IMR-90 (cell line): Measurements from ENCODE around the gene PAFAH1B1. TPM values are rescaled to one million over a fixed set of nuclear protein-coding genes. Genes with fewer than 3 reads are reported as not detected.
"Not testable (repeated sequence)": the region's sequence is repeated elsewhere in the genome, so short reads cannot be mapped to it uniquely, and the experiment has no call there.

ENCODE experiments used
- ATAC-seq: fragments of 200-7000 bp; cut with Tn5 transposase; 2 replicates; pipeline ENCODE4 v1.9.1; 2020; ENCODE audit warnings: low read depth, mild to moderate bottlenecking, moderate library complexity
- BruUV-seq: library from RNA; stranded (reverse); fragments of 400-500 nt; replicated peaks from 2 replicates; lab custom pipeline; 2021; lab: Mats Ljungman, UMichigan
- CTCF ChIA-PET: fragments of 300-600 bp; formaldehyde crosslinking; extraction: SDS; loops from one replicate; lab custom pipeline; 2021; ENCODE audit warnings: antibody characterized with exemption; lab: Yijun Ruan, JAX
- POLR2A ChIA-PET: fragments of 300-600 bp; sonication (Branson Sonifier 250); formaldehyde crosslinking; loops from one replicate; lab custom pipeline; 2022; ENCODE audit warnings: antibody characterized with exemption; ENCODE audit not compliant: unreplicated experiment; lab: Charles Lee
- DNase-seq: peaks from one replicate; pipeline ENCODE4 v3.0.0; 2013
- H2AFZ ChIP-seq: replicated peaks from 2 replicates; pipeline ENCODE3; 2013; ENCODE audit warnings: low read length, mild to moderate bottlenecking; ENCODE audit not compliant: poor library complexity
- H2AK5ac ChIP-seq: 2 replicates; pipeline ENCODE4 v1.6.1; 2013; ENCODE audit warnings: low read depth, low read length, inconsistent platforms
- H2AK9ac ChIP-seq: replicated peaks from 2 replicates; pipeline ENCODE3; 2013; ENCODE audit warnings: mild to moderate bottlenecking, low read depth, low read length, moderate library complexity; ENCODE audit not compliant: poor library complexity
- H2BK120ac ChIP-seq: 2 replicates; pipeline ENCODE4 v1.6.1; 2013; ENCODE audit warnings: low read depth, low read length, inconsistent platforms
- H2BK15ac ChIP-seq: 3 replicates; pipeline ENCODE4 v1.6.1; 2013; ENCODE audit warnings: low read depth, low read length, inconsistent platforms
- H2BK20ac ChIP-seq: 2 replicates; pipeline ENCODE4 v1.6.1; 2013; ENCODE audit warnings: low read depth, mild to moderate bottlenecking, inconsistent platforms, low read length, moderate library complexity
- H2BK5ac ChIP-seq: 2 replicates; pipeline ENCODE4 v1.6.1; 2013; ENCODE audit warnings: mild to moderate bottlenecking, low read depth, low read length, inconsistent platforms; ENCODE audit not compliant: poor library complexity, severe bottlenecking
- H3K14ac ChIP-seq: replicated peaks from 2 replicates; pipeline ENCODE4 v1.6.1; 2013; ENCODE audit warnings: low read depth, low read length, inconsistent platforms
- H3K18ac ChIP-seq: 2 replicates; pipeline ENCODE4 v1.6.1; 2013; ENCODE audit warnings: low read depth, low read length, control low read depth
- H3K23ac ChIP-seq: 2 replicates; pipeline ENCODE4 v1.6.1; 2013; ENCODE audit warnings: low read depth, low read length, inconsistent platforms
- H3K27ac ChIP-seq: 2 replicates; pipeline ENCODE4 v1.5.1; 2013; ENCODE audit warnings: mild to moderate bottlenecking, control low read depth, low read length; ENCODE audit not compliant: insufficient read depth
- H3K27me3 ChIP-seq: 2 replicates; pipeline ENCODE4 v1.6.1; 2013; ENCODE audit warnings: low read length; ENCODE audit not compliant: control insufficient read depth, insufficient read depth
- H3K36me3 ChIP-seq: 2 replicates; pipeline ENCODE4 v1.6.1; 2013; ENCODE audit warnings: low read length, mixed read lengths; ENCODE audit not compliant: control insufficient read depth, insufficient read depth
- H3K4ac ChIP-seq: 2 replicates; pipeline ENCODE4 v1.6.1; 2013; ENCODE audit warnings: low read depth, low read length, inconsistent platforms
- H3K4me1 ChIP-seq: 2 replicates; pipeline ENCODE4 v1.6.1; 2013; ENCODE audit warnings: low read length, mixed read lengths; ENCODE audit not compliant: control insufficient read depth, insufficient read depth
- H3K4me2 ChIP-seq: 2 replicates; pipeline ENCODE4 v1.6.1; 2013; ENCODE audit warnings: low read depth, mild to moderate bottlenecking, control low read depth, low read length, moderate library complexity
- H3K4me3 ChIP-seq: 2 replicates; pipeline ENCODE4 v1.5.1; 2013; ENCODE audit warnings: low read depth, mild to moderate bottlenecking, control low read depth, low read length, moderate library complexity; ENCODE audit not compliant: insufficient read depth
- H3K56ac ChIP-seq: 2 replicates; pipeline ENCODE4 v1.6.1; 2013; ENCODE audit warnings: low read length, inconsistent platforms; ENCODE audit not compliant: insufficient read depth; ENCODE audit errors: extremely low read depth
- H3K79me1 ChIP-seq, 2 experiments: 2 replicates each; pipeline ENCODE4 v1.6.1; 2013; ENCODE audit warnings: low read length in 2 of 2, inconsistent platforms in 1 of 2, low read depth in 1 of 2
- H3K9ac ChIP-seq: 2 replicates; pipeline ENCODE4 v1.6.1; 2013; ENCODE audit warnings: low read depth, low read length, control low read depth
- H3K9me1 ChIP-seq: 2 replicates; pipeline ENCODE4 v1.6.1; 2013; ENCODE audit warnings: low read length, inconsistent platforms; ENCODE audit not compliant: insufficient read depth
- H3K9me3 ChIP-seq: 2 replicates; pipeline ENCODE4 v1.6.1; 2013; ENCODE audit warnings: low read length; ENCODE audit not compliant: control insufficient read depth, insufficient read depth
- H4K20me1 ChIP-seq: 2 replicates; pipeline ENCODE4 v1.6.1; 2013; ENCODE audit warnings: low read length, inconsistent platforms; ENCODE audit not compliant: insufficient read depth
- H4K5ac ChIP-seq: 2 replicates; pipeline ENCODE4 v1.6.1; 2013; ENCODE audit warnings: mild to moderate bottlenecking, low read depth, low read length, control low read depth
- H4K8ac ChIP-seq, 2 experiments: 2 replicates each; pipeline ENCODE4 v1.6.1; 2013; ENCODE audit warnings: low read depth in 2 of 2, low read length in 2 of 2, control low read depth in 1 of 2, inconsistent platforms in 1 of 2
- H4K91ac ChIP-seq: 2 replicates; pipeline ENCODE4 v1.6.1; 2013; ENCODE audit warnings: low read depth, low read length, inconsistent platforms; ENCODE audit not compliant: insufficient read depth
- WGBS, 2 experiments: methylation state at CpG; one replicate each; pipeline versions ENCODE4 v1.1.5 to v1.1.7; 2013; ENCODE audit warnings: missing lambda C conversion rate in 2 of 2; ENCODE audit not compliant: insufficient read length in 1 of 2; ENCODE audit errors: extremely low coverage in 2 of 2; 5-methylcytosine and 5-hydroxymethylcytosine counted together
- dilution Hi-C: fragments of 300-500 bp; cut with HindIII; formaldehyde crosslinking; loops from one replicate; pipeline ENCODE4 v1.14.3; 2018; ENCODE audit warnings: low sequenced_read_pairs; ENCODE audit not compliant: unreplicated experiment
- in situ Hi-C: fragments of 300-500 bp; cut with MboI; formaldehyde crosslinking; loops from 3 replicates; pipeline ENCODE4 v1.14.3; 2019; ENCODE audit warnings: low sequenced_read_pairs, inconsistent platforms, mixed read lengths
- intact Hi-C: fragments of 100-400 bp; cut with micrococcal nuclease; formaldehyde crosslinking; loops from 2 replicates; pipeline ENCODE4 v1.10.0; 2022
- polyA plus RNA-seq, 3 experiments: library from polyadenylated mRNA; depleted of rRNA; stranded (reverse); fragments of >200 nt; gene quantifications; 2 replicates each; pipeline ENCODE4 v1.2.3, GENCODE V29; 2012; ENCODE audit warnings: low replicate concordance in 1 of 3
- total RNA-seq: library from RNA; depleted of rRNA; stranded (reverse); fragments of >200 nt; gene quantifications from 2 replicates; pipeline ENCODE4 v1.2.3, GENCODE V29; 2012

Gene PAFAH1B1
- total and polyA plus RNA-seq, 2 of the 4 experiments (the other 2 are of a cell fraction), result 64.5 to 127 TPM

DNA sequence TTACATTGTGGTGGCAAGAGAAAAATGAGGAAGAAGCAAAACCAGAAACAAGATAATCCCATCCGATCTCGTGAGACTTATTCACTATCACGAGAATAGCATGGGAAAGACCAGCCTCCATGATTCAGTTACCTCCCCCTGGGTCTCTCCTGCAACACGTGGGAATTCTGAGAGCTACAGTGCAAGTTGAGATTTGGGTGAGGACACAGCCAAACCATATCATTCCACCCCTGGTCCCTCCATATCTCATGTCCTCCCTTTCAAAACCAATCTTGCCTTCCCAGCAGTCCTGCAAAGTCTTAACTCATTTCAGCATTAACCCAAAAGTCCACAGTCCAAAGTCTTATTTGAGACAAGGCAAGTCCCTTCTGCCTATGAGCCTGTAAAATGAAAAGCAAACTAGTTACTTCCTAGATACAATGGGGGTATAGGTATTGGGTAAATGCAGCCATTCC is 28.5 kb downstream of the PAFAH1B1 start:
- H3K9me3 ChIP-seq, CTCF ChIA-PET, H3K4me3 ChIP-seq, H3K18ac ChIP-seq, ATAC-seq, H3K4ac ChIP-seq, H3K23ac ChIP-seq, H2BK5ac ChIP-seq, intact Hi-C loops, H2AK5ac ChIP-seq, H3K56ac ChIP-seq, H2BK20ac ChIP-seq, H2AFZ ChIP-seq, H3K27me3 ChIP-seq, H2AK9ac ChIP-seq, DNase-seq, H2BK120ac ChIP-seq, H4K8ac ChIP-seq, H2BK15ac ChIP-seq, BruUV-seq, H3K9me1 ChIP-seq, dilution Hi-C loops, in situ Hi-C loops, POLR2A ChIA-PET, H3K9ac ChIP-seq, H3K27ac ChIP-seq, H4K91ac ChIP-seq, H4K5ac ChIP-seq, H3K4me1 ChIP-seq, H3K4me2 ChIP-seq, H3K14ac ChIP-seq: not testable (repeated sequence)
- Histone ChIP-seq H3K36me3 (peaks cover 13% of the 10 kb centered on the region), H3K79me1 (peaks cover 4 to 56% of the 10 kb centered on the region in 2 experiments), H4K20me1 (peaks cover 95% of the 10 kb centered on the region)
- WGBS, 2 experiments, result no CpG with 5 or more reads among the region's 4 CpGs

DNA sequence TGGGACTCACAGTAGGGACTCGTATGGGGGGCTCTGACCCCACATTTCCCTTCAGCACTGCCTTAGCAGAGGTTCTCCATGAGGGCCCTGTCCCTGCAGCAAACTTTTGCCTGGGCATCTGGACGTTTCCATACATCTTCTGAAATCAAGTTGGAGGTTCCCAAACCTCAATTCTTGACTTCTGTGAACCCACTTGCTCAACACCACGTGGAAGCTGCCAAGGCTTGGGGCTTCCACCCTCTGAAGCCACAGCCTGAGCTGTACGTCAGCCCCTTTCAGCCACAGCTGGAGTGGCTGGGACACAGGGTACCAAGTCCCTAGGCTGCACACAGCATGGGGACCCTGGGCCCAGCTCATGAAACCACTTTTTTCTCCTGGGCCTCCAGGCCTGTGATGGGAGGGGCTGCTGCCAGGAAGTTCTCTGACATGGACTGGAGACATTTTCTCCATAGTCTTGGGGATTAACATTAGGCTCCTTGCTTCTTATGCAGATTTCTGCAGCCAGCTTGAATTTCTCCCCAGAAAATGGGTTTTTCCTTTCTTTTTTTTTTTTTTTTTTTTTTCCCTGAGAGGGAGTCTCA is 29.4 kb downstream of the PAFAH1B1 start:
- H2AFZ ChIP-seq, intact Hi-C loops, H2AK9ac ChIP-seq, H3K27ac ChIP-seq, H2BK120ac ChIP-seq, H2BK20ac ChIP-seq, H4K5ac ChIP-seq, H3K18ac ChIP-seq, H3K23ac ChIP-seq, H2BK15ac ChIP-seq, H3K4ac ChIP-seq, H2AK5ac ChIP-seq, H3K27me3 ChIP-seq, H3K9me3 ChIP-seq, H3K4me3 ChIP-seq, CTCF ChIA-PET, H3K14ac ChIP-seq, in situ Hi-C loops, H4K91ac ChIP-seq, ATAC-seq, H3K4me1 ChIP-seq, H2BK5ac ChIP-seq, H3K9me1 ChIP-seq, DNase-seq, H3K4me2 ChIP-seq, BruUV-seq, H3K56ac ChIP-seq, H4K8ac ChIP-seq, dilution Hi-C loops, H3K9ac ChIP-seq: not testable (repeated sequence)
- Histone ChIP-seq H3K79me1 (peaks cover 4 to 54% of the 10 kb centered on the region in 2 experiments), H4K20me1 (peaks cover 95% of the 10 kb centered on the region), H3K36me3 (peaks cover 13% of the 10 kb centered on the region)
- POLR2A ChIA-PET, result interaction anchor here (0.6 kb wide), 2 partner anchors 21 to 152 kb away, joined by 3 to 5 read pairs; no protein-coding TSS in a partner anchor
- WGBS, 2 experiments, result 100% methylated on average over 1 of the region's 4 CpGs; no CpG with 5 or more reads in 1 of the 2 experiments
